ENCODE results near the gene PUM2. TPM values are rescaled to one million over a fixed set of nuclear protein-coding genes. Genes with fewer than 3 reads are reported as not detected.

The PUM2 gene
- polyA plus RNA-seq, 4 donors, result 102 to 122 (median 114) TPM

DNA sequence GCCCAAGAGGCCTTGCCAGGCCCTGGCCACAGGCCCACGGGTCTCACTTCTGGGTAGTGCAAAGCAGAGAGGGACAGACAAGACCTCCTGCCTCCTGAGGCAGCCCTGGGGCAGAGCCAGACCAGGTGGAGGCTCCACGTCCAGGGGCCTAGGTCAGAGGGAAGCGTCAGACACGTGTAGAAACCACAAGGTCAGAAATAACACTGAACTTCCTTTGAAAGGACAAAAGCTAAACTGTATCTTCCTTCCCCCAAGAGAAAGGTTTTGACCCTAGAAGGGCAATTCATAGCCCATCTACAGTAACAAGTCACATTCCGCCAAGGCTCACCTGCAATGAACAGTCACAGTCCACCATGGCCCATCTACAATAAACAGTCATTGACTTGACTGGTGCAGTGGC is 143.6 kb downstream of the PUM2 start:
- no peak for DNase-seq (ENCODE audit: low read depth in 4 of 4, low spot score in 3 of 4)

DNA sequence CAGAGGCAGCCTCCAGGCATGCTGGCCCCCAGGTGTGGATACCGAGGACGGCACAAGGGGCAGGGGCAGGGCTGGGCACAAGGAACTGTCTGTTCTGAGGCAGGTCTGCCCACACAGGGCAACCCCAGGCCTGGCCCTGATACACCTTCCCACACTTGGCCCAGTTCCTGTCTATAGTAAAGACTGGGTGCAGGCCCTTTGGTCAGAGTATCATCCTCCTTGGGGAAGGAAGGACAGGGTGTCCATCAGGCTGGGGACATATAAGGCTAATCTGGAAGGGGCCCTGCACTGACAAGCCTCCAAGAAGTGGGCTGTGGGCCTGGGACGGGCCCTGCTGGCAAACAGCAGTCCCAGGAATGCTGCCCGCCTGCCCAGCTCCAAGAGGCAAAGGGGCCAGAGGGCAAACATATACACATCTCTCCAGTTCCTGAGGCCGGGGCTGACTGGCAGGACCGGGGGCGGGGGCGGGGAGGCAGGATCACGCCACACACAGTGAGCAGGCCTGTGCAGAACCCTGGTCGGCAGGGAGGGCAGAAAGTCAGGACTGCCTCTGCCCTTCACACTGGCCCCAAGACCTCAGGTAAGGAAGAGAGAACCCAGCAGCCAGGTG is 144.6 kb downstream of the PUM2 start:
- DNase-seq (ENCODE audit: low read depth in 4 of 4, low spot score in 3 of 4), result no peak

DNA sequence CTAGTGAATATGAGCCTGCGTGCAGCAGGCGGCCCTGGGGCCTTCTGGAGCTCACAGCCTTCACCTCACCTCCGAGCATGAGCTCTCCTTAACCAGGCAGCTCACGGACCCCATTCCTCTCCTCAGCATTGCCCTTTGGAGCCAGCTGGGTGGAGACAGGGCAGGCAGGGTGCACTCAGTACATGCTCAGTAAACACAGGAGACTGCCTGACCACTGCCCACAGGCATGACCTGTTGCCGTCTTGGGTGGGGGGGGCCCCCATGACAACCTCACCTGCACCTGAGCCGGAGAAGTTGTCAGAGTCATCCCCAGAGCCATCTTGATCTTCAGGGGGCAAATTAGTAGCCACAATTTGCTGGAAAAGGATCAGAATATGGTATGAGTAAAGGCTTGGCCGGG is 145.6 kb downstream of the PUM2 start:
- DNase-seq (ENCODE audit: low read depth in 4 of 4, low spot score in 3 of 4), result no peak

DNA sequence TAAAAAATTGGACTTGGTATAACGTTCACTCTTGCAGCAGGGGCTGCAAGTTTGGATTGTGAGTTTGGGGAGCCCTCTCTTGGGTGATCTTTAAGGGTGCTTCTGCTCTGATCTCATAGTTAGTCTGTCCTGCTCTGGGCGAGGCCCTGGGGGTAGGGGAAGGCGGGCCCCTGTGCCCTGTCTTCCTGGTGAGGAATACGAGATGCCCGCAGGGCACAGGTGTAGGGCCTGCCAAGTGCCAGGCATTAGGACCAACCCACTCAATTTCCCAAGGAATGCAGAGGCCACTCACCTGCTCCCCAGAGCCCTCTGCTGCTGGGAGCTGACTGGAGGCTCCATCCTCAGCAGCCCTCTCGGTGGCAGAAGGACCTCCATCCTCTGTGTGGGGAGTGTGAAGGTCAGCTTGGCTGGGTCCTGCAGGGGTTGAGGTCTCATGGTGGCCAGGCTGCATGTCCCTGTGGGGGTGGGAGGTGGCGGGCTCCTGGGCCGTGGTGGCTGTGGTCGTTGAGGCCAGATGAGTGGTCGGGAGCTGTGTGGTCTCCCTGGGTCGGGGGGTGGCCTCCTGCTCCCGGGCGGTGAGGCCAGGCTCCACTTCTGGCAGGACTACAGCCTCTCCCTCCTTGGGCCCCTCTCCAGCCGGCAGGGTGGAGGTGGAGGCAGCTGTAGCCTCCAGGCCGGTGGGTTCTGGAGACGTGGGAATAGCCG is 147.0 kb downstream of the PUM2 start:
- no peak for DNase-seq (ENCODE audit: low read depth in 4 of 4, low spot score in 3 of 4)

DNA sequence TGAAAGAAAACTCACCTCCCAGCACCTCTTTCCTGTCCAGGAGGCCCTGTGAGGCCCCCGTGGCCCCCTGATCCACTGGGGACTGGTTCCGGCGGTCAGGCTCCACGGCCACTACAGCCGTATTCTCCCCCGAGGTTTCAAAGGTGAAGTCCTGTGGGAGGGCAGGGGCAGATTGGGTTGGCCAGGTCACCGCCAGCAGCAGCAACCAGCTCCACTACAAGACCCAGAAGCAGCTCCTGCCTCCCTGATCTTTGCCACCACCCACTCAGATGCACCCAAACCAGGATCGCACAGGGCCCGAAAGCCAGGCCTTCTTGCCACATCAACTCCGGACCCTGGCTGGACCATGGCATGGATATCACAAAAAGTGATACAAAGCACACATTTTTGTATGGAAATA is 147.6 kb downstream of the PUM2 start:
- no peak for DNase-seq (ENCODE audit: low read depth in 4 of 4, low spot score in 3 of 4)

DNA sequence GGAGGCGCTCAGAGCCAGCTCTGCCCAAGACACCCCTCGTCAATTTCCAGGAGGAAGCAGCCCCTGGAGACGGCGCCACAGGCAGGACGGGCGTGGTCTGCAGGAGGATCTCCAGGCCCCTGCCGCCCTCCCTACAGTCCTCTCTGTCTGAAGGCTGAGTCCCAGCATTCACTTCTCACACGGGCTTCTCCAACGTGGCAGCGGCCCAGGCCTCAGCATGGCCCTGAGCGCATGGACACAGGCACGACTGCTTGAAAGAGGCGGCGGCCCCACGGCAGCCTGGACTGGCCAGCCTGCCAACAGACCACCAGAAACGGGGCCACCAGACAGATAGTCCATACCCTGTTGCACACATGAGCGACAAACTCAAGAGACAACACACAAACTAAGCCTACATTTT is 149.0 kb downstream of the PUM2 start:
- DNase-seq (ENCODE audit: low read depth in 4 of 4, low spot score in 3 of 4), result no peak

DNA sequence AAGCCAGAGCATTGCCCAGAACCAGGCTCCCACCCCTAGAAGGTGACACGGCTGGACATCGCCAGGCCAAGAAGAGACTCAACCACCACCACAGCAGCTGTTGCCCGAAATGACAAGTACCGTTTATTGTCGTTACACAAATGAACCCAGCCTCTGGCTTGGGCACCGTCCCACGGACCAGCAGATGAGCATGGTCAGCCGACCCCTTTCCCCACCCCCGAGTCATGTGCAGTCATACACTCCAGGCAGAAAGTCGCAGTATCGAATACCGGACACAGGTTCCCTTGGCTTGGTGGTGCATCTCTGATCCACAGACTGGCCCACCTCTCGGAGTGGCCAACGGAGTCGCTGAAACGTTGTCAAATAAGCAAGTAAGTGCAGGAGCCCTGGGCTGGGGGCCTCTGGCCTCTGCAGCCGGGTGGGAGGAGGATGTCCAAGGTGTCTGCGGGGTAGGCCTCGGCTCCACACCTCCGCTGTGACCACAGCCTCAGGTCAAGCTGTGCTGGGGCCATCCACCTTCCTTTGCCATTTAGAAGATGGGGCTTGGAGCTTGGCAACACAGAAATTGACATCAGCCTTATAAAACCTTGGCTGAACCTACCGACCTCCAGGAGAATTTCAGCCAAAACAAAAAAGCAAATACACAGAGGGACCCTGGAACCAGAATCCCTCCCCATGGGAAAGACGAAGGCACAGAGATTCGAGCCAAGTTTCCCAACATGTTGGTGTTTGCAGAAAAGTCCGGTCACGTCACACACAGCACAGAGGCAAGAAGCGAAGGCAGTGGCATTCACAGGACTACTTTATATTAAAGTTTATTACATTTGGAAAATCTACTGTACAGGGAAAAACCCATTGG is 149.7 kb downstream of the PUM2 start:
- DNase-seq (ENCODE audit: low read depth in 4 of 4, low spot score in 3 of 4), result no peak

DNA sequence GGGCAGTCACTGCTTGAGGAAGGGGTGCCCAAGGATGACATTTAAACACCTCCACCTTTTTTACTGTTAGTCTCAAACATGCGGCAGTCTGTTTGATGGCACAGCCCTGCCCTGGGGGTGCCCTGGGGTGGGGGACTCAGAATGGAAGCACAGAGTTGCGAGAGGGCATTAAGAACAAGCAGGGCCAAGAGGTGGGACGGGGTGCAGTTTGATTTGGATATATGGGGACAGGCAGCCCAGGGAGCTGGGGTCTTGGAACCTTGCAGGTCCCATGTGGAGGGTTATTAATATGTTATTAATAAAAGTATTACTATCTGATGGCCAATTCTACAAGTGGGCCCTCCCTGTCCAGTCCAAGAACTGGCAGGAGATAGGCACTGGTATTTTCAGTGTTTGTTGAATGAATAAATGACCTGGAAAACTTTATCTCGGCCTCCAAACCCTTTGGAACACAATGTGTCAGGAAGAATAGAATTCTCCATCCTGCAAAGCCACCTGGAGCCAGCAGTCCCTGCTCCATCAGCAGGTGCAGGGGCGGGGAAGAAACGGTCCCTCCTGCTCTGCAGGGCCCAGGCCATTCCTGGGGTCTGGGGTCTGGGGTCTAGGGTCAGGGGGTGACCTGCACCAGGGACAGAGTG is 150.9 kb downstream of the PUM2 start:
- DNase-seq (ENCODE audit: low read depth in 4 of 4, low spot score in 3 of 4), result no peak

DNA sequence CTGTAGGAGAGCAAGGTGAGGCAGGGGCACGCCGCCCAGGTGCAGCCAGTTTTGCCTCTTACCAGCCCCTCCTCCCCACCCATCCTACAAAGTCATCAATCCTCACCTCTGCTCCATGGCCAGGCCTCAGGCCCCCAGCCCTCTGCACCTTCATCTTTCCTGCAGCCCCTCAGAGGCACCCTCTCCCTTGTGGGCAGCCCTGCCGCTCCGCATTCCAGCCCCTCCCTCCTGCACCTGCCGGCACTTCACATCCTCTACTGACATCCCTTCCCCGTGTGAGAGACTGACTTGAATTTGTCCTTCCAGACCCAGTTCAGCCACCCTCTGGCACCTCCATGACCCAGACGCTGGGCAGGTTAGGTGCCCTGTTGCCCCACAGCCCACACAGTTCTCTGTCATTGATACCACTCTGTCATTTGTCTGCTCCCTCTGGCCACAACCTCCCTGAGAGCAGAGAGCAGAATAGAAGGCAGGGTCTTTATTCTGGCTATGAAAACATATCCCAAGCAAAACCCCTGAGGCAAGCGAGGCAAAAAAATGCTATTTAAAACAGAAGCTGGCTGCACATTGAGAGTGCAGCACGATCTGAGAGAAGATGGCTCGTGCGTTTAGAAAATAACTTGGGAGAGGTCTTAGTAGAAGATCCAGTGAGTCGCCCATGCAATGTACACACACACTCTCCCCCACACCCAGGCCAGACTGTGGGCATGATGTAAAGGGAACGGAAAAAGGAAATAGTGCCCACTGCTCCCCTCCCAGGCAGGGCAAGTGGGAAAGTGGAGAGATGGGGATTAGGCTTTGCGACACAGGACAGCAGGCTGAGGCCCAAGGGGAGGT is 151.6 kb downstream of the PUM2 start:
- no peak for DNase-seq (ENCODE audit: low read depth in 4 of 4, low spot score in 3 of 4)

Other genes starting within 250 kb of the PUM2 start
- 10 to 100 TPM; 23.2 to 36.1 (median 26.1) TPM for gene SDC1, start 125.7 kb downstream of the PUM2 start, polyA plus RNA-seq (ENCODE audit: insufficient read length in 4 of 4)
- gene RHOB, start 96.2 kb upstream of the PUM2 start, polyA plus RNA-seq (ENCODE audit: insufficient read length in 4 of 4), result 100 to 1,000 TPM in 1 of 4 donors, 10 to 100 TPM in 3; 84.1 to 110 (median 96.1) TPM

Measured in right renal pelvis (tissue), 4 donors.